CD4-positive, alpha-beta T cell treated with Interleukin-12 subunit alpha and Interleukin-12 subunit beta, for 1 hour (primary cell): ENCODE results near the gene CD52.
A peak's percentile ranks its signal among the peaks of the same experiment; 100 is the strongest.
"Not testable (repeated sequence)": the region's sequence is repeated elsewhere in the genome, so short reads cannot be mapped to it uniquely, and the experiment has no call there.

ENCODE experiments used
- DNase-seq: peaks from one replicate; pipeline ENCODE4 v3.0.0-alpha.2; 2020

CD52 gene

GRCh38 chr1:26284597-26285347 lies 33.0 kb upstream of the CD52 start:
- DNase-seq = peak; percentile 92

- DNase-seq = peak; percentile 40
These were observed 32.2 kb upstream of the CD52 start for GRCh38 chr1:26285366-26286063.

- no peak for DNase-seq
These were observed 31.7 kb upstream of the CD52 start for GRCh38 chr1:26286064-26286416.

- DNase-seq = peak; percentile 80
These were observed 30.6 kb upstream of the CD52 start for GRCh38 chr1:26287033-26287711.

- DNase-seq = no peak
These were observed 29.9 kb upstream of the CD52 start for GRCh38 chr1:26287811-26288210.

- peak; percentile 52 for DNase-seq
These were observed 29.3 kb upstream of the CD52 start for GRCh38 chr1:26288311-26288941.

- DNase-seq = peak; percentile 46
These were observed 28.3 kb upstream of the CD52 start for GRCh38 chr1:26289158-26290059.

GRCh38 chr1:26290122-26290881 lies 27.5 kb upstream of the CD52 start:
- no peak for DNase-seq

GRCh38 chr1:26290882-26291261 lies 26.9 kb upstream of the CD52 start:
- DNase-seq = no peak

- DNase-seq = no peak
These were observed 26.3 kb upstream of the CD52 start for GRCh38 chr1:26291433-26291832.

- DNase-seq = no peak
These were observed 25.8 kb upstream of the CD52 start for GRCh38 chr1:26291939-26292338.

GRCh38 chr1:26292735-26293134 lies 25.0 kb upstream of the CD52 start:
- not testable (repeated sequence) for DNase-seq

GRCh38 chr1:26293911-26294463 lies 23.8 kb upstream of the CD52 start:
- DNase-seq = no peak

GRCh38 chr1:26295194-26296138 lies 22.3 kb upstream of the CD52 start:
- DNase-seq = no peak

GRCh38 chr1:26296340-26297056 lies 21.3 kb upstream of the CD52 start:
- DNase-seq = no peak

GRCh38 chr1:26297057-26297790 lies 20.5 kb upstream of the CD52 start:
- DNase-seq = no peak

GRCh38 chr1:26297791-26298124 lies 20.0 kb upstream of the CD52 start:
- DNase-seq = no peak

GRCh38 chr1:26300578-26301275 lies 17.0 kb upstream of the CD52 start:
- DNase-seq = no peak
